Measurements from ENCODE around the gene TEX36.
"Not testable (repeated sequence)": the region's sequence is repeated elsewhere in the genome, so short reads cannot be mapped to it uniquely, and the experiment has no call there.

The TEX36 gene

GRCh38 chr10:125679436-125679835 lies 3.5 kb downstream of the TEX36 start:
- DNase-seq (ENCODE audit: insufficient read length, low spot score), result no peak
- FAIRE-seq, result no peak
- TF ChIP-seq POLR2A (IDR thresholded peaks at IDR 0.05; ENCODE audit: low read depth, low read length), result no peak

GRCh38 chr10:125672884-125673283 lies 10.1 kb downstream of the TEX36 start:
- no peak for TF ChIP-seq POLR2A (IDR thresholded peaks at IDR 0.05; ENCODE audit: low read depth, low read length)
- no peak for FAIRE-seq

GRCh38 chr10:125662584-125662983 lies 20.4 kb downstream of the TEX36 start:
- DNase-seq (ENCODE audit: insufficient read length, low spot score) (peak; percentile 6), FAIRE-seq (no peak)
- TF ChIP-seq POLR2A (IDR thresholded peaks at IDR 0.05; ENCODE audit: low read depth, low read length), result no peak

More at GRCh38 chr10:125672884-125673283, 10.1 kb downstream of the TEX36 start:
- no peak for DNase-seq (ENCODE audit: insufficient read length, low spot score)

GRCh38 chr10:125661941-125662515 lies 20.9 kb downstream of the TEX36 start:
- peak; percentile 43 for DNase-seq (ENCODE audit: insufficient read length, low spot score)
- FAIRE-seq, result peak; percentile 86
- TF ChIP-seq POLR2A (IDR thresholded peaks at IDR 0.05; ENCODE audit: low read depth, low read length), result no peak

GRCh38 chr10:125661431-125661940 lies 21.5 kb downstream of the TEX36 start:
- DNase-seq (ENCODE audit: insufficient read length, low spot score) (no peak), FAIRE-seq (no peak)
- no peak for TF ChIP-seq POLR2A (IDR thresholded peaks at IDR 0.05; ENCODE audit: low read depth, low read length)

GRCh38 chr10:125659071-125659470 lies 23.9 kb downstream of the TEX36 start:
- no peak for FAIRE-seq
- TF ChIP-seq POLR2A (IDR thresholded peaks at IDR 0.05; ENCODE audit: low read depth, low read length), result no peak
- DNase-seq (ENCODE audit: insufficient read length, low spot score), result no peak

- DNase-seq (ENCODE audit: insufficient read length, low spot score), result no peak
- FAIRE-seq, result no peak
These were observed 26.4 kb downstream of the TEX36 start for GRCh38 chr10:125656523-125656922.

GRCh38 chr10:125653113-125653512 lies 29.9 kb downstream of the TEX36 start:
- DNase-seq (ENCODE audit: insufficient read length, low spot score); FAIRE-seq: not testable (repeated sequence)

More at GRCh38 chr10:125656523-125656922, 26.4 kb downstream of the TEX36 start:
- no peak for TF ChIP-seq POLR2A (IDR thresholded peaks at IDR 0.05; ENCODE audit: low read depth, low read length)

- no peak for DNase-seq (ENCODE audit: insufficient read length, low spot score)
- no peak for TF ChIP-seq POLR2A (IDR thresholded peaks at IDR 0.05; ENCODE audit: low read depth, low read length)
- FAIRE-seq, result no peak
These were observed 36.7 kb downstream of the TEX36 start for GRCh38 chr10:125646311-125646710.

- no peak for FAIRE-seq
- no peak for TF ChIP-seq POLR2A (IDR thresholded peaks at IDR 0.05; ENCODE audit: low read depth, low read length)
- no peak for DNase-seq (ENCODE audit: insufficient read length, low spot score)
These were observed 41.6 kb downstream of the TEX36 start for GRCh38 chr10:125641398-125641797.

- TF ChIP-seq POLR2A (IDR thresholded peaks at IDR 0.05; ENCODE audit: low read depth, low read length), result no peak
- no peak for DNase-seq (ENCODE audit: insufficient read length, low spot score)
- no peak for FAIRE-seq
These were observed 42.3 kb downstream of the TEX36 start for GRCh38 chr10:125640653-125641052.

- TF ChIP-seq POLR2A (IDR thresholded peaks at IDR 0.05; ENCODE audit: low read depth, low read length), result no peak
- DNase-seq (ENCODE audit: insufficient read length, low spot score) (no peak), FAIRE-seq (no peak)
These were observed 43.1 kb downstream of the TEX36 start for GRCh38 chr10:125639846-125640245.

- DNase-seq (ENCODE audit: insufficient read length, low spot score) (no peak), FAIRE-seq (no peak)
- TF ChIP-seq POLR2A (IDR thresholded peaks at IDR 0.05; ENCODE audit: low read depth, low read length), result no peak
These were observed 44.4 kb downstream of the TEX36 start for GRCh38 chr10:125638555-125638954.

GRCh38 chr10:125637496-125637895 lies 45.5 kb downstream of the TEX36 start:
- no peak for TF ChIP-seq POLR2A (IDR thresholded peaks at IDR 0.05; ENCODE audit: low read depth, low read length)
- DNase-seq (ENCODE audit: insufficient read length, low spot score) (no peak), FAIRE-seq (no peak)

- TF ChIP-seq POLR2A (IDR thresholded peaks at IDR 0.05; ENCODE audit: low read depth, low read length), result no peak
- FAIRE-seq, result no peak
- no peak for DNase-seq (ENCODE audit: insufficient read length, low spot score)
These were observed 48.4 kb downstream of the TEX36 start for GRCh38 chr10:125634606-125635005.
